HG02943 (cell line): ENCODE measurements around the gene PI16.
"Not testable (repeated sequence)": the region's sequence is repeated elsewhere in the genome, so short reads cannot be mapped to it uniquely, and the experiment has no call there.

Experiments used
- ATAC-seq: cut with Tn5 transposase; IDR thresholded peaks from one replicate; pipeline ENCODE4 v1.9.1; 2021; ENCODE audit warnings: mild to moderate bottlenecking, low read depth, moderate library complexity; ENCODE audit not compliant: unreplicated experiment

The PI16 gene

DNA sequence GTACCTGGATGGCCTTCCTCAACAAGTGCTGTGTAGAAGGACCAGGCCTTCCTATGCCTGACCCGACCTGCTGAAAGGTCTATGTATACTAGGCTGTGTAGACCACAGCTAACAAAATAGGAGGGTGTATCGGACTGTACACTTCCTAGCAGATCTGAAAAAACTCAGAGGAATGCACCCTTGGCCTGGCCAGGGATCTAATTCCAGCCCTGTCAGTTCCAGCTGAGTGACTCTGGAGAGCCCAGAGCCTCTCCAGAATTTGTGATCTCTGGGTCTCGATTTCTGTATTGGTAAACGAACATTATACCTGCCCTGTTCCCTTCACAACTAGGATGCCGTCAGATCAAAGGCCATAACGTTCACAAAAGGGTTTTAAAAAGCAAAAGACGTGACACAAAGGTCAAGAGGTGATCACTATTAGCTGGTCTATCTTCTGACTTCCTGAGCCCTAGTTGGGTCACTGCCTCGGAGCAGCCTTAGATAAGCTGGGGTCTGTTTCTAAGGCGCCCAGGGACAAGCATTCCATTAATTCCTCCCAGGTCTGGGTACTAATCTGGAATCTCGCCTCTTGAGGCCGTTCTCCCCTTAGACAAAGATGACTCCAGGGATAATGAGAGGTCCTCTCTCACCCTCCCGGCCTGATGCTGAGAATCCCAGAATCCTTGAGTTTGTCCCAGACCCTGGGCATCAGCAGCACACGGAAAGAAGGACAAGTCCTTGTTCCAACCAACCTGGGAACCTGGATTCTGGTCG is 17.6 kb downstream of the PI16 start:
- ATAC-seq: no peak

DNA sequence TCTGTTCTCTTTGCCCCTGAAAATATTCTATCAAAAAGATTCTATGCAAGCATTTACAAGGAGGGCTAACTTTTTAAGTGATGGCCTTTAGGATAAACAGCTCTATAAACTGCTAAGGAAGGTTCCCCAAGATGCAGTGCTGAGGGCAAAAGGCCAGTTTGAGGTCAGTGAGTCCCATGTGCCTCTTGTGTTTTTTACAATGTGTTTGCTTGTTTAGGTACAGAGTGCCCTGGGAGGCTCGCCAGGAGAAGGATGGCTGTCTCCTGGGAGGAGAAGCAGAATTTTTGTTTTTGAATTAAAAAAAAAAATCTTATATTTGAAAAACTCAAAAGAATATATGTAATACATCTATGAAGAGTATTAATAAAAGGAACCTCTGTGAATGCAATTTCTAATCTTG is 18.7 kb downstream of the PI16 start:
- ATAC-seq: no peak

DNA sequence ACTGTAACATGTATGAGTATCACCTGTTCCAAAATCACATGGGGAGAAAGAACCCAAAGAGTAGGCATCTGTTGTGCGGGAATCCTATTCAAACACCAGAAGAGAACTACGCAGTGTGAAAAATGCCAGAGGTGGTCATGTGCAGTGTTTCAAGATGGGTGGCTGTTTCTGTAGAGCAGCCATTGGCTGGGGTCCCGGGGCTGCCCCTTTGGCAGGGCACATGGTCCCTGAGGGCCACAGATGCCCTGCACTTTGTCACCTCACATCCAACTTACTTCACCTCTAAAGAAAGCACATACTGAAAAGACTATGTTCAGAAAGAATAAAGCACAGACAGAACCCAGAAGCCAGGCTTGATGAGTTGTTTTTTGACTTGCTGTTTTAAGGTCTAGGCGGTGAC is 19.1 kb downstream of the PI16 start:
- no peak for ATAC-seq

DNA sequence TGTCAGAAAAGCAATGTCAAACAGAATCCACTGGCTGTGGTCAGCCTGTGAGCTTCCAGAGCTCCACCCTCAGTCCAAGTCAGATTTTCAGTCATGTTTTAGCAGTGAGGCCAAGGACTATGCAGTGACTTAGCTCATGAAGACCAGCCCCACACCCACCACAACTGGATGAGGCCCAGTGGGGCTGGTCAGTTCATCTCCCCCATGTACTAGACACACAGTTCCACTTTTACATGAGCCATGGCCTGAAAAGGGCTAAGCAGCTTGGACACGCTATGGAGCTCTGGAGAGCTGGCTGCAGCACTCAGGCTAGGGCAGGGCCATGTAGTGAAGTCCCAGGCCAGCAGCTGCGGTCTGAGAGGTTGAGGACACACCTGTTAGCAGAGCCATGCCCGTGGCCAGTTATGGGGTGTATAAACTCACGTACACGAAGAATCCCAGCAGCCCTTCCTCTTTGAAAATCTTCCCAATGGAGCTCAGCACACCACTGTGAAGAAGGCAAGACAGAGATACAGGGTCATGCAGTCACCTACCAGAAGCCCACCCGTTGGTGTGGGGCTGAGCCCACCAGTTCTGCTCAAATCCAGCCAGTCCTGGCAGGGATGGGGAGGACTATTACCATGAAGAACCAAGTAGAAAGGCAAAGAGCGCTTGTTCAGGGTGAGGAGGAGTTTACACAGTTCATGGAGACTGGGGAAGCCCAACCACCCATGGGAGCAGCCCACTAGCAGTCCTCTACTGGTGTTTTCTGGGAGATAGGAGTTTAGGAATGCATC is 20.9 kb downstream of the PI16 start:
- ATAC-seq: no peak

DNA sequence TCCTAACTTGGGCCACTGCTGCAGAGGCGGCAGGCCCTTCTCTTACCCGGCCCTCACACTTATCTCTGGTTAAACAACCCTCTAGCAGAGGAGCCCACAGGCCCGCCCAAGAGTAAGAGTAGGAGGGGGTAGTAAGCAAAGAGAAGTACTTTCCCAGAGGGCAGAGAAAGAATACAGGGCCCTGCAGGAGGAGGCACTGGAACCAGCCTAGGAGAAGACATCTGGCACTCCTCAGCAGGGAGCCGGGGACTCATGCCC is 21.4 kb downstream of the PI16 start:
- no peak for ATAC-seq

DNA sequence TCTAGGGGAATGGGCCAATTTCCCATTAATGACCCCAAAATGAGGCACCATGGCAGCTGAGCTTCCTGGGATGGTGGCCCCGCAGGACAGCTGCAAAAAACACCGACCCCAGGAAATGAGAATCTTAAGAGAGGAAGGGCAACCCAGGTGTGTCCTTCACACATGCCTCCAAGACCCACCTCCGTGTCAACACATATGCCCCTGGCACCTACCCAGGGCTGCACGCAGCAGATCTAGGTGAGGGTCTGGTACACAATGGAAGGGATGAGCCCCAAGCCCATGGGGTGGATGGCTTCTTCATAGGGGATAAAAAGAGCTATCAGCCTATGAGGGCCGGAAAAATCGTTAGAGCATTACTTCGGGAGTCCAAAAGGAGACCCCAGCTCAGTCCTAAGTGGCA is 22.0 kb downstream of the PI16 start:
- no peak for ATAC-seq

DNA sequence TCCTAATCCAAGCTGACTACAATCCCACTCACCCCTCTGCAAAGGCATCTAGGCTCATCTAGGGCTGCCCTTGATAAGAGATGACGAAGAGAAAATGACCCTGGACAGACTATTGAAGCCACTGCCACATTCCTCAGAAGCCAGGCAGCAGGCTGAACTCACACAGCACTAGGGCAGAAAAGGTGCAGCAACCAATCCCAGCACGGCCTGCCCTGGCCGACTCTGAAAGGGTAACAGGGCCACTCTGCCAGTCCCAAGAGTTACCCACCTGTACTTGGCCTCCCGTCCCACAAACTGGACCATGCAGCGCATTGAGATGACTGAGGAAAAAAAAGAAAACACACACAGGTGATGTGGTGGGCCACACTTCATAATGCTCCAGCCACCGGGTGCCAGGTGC is 22.4 kb downstream of the PI16 start:
- no peak for ATAC-seq

DNA sequence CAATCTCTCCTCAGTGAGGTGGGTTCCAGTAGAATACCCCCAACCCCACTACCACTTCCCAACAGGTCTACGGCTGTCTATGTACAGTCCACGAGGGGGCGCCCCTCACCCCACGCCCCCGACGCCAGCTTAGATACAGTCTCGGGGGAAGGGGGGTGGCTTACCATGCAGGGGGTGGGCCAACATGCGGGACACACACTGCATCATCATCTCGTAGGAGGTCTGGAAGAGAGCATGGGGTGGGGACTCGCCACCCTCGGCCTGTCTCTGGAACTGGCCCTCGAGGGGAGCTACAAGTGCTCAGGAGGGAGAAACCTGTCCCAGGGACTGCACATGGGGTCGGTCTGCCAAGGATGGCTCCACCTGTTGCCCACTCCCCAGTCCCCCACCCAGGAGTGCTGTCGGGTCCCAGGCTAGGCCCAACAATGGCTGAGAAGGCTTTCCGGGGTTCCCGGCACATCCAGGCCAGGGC is 23.0 kb downstream of the PI16 start:
- no peak for ATAC-seq

DNA sequence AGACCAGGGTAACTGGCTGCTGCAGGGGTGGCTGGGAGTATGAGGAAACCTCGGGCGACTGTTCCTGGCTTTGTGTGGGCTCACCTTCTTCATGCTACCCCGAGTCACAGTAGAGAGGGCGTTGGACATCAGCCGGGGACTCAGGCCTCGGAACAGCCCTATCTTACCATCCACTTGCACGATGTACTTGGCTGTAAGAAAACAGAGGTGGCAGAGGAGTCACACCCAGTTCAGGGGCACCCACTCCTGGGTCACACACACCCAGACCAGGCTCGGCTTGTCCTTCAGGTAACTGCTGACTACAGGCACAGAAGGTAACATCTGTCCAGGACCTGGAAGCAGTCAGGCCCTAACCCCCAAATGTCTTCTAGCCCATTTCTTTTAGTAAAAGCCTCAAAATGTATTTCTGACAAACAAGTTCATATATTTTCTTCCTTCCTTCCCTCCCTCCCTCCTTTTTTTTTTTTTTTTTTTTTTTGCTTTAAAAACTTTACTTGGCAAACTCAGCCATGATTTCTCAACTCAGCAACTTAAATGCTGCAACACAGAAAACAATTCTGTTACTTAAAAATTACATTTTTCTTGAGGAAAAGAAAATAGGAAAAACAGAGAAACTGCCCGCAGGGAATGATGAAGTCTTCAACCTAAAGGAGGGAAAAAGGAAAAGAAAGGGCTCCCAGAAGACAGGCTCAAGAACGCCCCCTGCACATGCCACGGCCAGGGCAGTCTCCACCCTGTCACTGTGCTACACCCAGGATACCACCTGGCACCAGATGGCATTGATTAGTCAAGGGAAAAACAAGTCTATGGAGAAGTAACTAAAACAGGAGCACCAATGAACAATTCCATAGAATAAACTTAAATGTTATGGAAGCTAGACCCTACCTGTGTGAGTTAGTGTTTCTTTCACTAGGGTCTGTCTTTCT is 24.1 kb downstream of the PI16 start:
- no peak for ATAC-seq

DNA sequence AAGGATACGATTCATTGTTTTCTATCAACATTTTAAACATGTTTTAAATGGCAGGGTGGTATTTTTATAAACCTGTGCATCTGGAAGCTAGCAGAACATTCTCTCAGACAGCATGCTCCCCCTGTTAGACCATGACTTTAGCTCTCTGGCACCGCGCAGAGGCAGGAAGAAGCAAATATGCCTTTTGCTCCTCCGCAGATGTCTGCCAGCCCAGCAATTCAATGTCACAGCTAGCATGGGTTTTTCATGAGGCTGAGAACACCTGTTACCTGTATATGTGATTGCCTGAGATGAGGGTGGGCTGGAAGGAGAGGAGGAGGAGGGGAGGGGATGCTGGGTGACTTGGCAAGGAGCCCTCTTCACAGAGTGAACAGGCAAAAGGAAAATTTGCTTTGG is 24.8 kb downstream of the PI16 start:
- ATAC-seq: no peak

DNA sequence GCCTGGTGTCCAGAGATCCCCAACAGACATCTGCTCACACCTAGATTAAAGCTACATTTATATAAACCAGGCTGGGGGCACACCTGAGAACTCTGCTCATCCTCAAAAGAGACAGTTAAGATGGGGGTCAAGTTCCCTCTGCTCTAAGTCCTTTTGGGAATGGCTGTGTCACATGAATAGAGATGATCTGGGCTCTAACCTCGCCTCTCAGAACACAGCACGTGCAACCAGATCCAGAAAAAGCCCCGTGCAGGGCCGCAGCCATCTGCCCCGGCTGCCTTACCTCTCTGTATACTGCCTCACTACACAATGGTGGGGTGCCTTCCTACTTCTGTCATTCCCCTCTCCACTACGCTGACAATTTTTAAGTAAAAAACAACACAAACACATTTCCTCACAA is 25.6 kb downstream of the PI16 start:
- no peak for ATAC-seq

DNA sequence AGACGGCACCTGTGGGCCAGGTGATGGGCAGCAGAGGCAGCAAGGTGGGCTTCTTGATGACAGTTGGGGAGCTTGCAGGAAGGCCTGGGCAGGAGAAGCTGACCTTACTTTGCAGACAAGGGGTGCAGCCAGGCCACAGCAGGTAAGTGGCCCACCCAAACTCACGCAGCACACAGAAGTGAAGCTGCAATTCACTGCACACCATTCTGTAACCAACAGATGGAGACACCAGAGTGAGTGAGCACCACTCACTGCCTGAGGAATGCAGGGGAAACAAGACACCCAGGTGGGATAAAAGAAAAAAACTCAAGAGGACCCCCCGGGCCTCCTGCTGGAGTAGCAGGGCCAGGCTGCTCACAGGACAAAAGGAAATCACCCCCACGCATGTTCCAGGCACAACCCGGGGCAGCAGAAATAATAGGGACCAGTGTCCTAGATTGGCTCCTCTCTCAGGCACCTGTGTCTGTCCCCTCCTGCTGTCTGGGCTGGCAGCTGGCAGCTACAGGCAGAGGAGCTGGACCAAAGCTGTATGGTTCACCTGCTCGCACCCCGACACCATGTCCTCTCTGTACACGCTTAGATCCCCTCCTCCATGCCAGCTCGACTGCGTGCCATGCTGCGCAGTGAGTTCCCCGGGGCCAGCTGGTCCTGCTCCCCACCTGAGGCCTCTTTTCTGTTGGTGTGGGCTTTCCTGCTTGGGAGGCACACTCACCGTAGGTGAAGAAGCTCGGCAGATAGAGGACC is 26.5 kb downstream of the PI16 start:
- ATAC-seq: no peak

DNA sequence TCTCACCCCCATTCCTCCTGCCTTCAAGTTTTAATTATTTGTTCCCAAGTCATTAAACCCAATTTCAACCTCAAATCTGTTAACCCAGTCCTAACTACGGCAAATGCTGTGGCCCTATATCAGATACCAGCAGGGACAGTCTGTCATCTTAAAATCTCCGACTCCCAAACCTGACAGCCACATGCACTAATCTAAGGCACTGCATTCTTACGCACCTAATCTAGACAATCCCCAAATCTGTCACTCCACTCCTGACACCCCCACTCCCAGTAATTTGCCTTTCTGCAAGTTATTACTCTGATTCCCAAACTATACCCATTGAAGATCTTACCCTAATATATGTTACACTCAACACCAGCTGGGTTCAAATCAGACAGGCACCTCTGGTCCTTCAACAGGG is 29.0 kb downstream of the PI16 start:
- ATAC-seq: no peak

DNA sequence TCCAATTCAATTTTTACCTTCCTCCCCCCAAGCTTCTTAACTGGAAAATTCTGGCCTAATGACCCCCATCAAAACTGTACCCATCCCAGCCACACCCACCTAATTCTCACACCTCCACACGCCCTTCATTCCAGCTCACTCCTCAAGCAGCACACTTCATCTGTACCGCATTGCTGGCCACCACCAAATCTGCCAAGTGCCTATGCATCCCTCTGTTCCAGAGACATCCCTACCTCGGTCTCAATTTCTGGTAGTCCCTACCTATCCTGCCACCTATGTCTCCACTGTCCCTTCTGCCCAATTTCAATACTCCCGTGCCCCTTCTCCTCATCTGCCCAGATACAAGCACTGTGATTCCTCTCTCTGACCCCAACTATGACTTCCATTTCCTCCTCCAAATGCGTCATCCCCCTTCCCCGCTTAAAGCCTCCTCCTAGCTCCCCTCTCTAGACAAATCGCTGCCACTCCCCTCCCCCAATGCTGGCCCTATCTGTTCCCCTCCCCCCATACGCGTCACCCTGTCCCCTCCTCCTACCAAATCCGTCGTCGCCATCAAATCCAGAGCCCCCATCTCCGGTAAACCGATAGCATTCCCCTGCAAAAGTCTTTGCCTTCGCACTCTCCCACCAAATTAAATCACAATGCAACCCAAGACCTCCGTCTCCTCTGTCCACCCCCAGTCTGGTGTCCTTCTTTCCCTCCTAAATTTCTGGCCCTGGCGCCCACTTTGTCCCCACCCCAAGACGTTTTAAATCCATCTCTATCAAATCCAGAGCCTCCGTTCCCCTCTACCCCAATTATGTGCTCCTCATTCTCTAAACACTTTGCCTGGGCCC is 30.3 kb downstream of the PI16 start:
- no peak for ATAC-seq

DNA sequence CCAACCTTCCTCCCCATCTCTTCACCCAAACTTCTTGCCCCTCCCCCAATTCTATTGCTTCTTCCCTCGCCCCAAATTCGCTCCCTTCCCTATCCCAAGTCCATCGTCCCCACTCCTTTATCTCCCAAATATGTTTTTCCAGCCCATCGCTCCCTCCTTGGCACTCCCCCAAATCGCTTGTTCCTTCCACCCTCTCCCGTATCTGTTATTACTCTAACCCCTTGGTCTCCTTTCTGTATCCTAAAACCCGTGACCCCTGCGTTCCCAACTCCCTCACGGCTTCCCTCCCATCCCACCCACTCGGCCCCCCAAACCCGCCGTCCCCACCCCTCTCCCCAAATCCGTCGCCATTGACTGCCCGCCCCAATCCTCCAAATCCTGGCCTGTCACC is 30.9 kb downstream of the PI16 start:
- ATAC-seq: no peak

DNA sequence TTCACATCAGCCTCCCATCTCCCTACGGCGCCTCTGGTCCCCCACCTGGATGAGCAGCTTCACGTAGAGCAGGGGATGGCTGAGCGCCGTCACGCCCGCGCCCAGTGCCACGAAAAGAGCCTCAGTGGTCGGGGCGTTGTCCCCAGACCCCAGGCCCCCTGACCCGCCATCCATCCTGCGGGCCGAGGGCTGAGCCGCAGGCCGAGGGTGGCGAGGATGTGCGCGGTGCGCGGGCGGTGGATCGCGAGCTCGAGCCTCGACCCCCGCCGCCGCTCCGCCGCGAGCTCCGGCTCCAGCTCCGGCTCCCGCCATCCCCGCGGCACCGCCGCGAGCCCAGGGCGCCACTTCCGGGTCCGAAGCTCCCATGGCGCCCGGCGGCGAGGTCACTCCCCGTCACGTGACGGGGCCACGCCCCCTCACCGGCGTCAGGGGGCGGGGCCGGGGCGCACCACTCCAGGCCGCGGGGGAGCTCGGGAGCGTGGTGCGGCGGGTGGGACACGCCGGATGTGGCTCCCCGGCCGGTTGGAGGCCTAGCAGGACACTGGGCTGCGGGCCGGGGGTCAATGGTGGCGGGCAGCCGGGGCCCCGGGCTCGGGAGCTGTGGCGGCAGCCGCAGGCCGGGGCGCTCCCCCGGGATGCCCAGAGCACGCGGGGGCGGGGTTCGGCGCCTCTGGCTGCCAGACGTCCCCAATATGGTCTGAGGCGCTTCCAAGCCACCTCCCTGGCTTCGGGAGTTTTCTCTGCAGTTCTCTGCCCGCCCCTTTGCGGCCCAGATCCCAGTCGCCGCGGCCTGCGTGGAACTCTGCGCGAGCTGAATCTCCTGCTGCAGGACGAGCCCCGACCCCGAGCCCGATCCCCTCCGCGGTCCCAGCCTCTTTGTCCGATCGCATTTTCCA is 31.5 kb downstream of the PI16 start, which contains the start of gene MTCH1:
Gene MTCH1 (minus strand): TSS at position 389 of the 896 bp plus-strand sequence. CDS start 23 bp downstream, at position 366.
- peak; percentile 67 for ATAC-seq

DNA sequence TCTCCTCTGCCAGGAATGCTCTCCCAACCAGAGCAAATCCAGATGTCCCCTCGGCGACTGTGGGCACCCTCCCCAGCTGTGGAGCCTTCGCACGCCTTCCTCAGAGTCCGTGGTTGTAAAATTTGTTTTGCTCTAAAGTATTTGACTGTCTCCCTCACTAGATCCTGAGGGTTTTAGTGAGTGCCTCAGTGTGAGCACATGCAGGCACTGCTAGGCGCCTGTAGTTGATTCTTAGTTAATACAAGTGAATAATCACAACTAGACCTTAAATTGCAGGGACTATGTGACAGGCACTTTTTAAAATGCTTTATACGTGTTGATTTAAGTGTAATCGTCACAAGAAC is 32.1 kb downstream of the PI16 start:
- ATAC-seq: no peak

DNA sequence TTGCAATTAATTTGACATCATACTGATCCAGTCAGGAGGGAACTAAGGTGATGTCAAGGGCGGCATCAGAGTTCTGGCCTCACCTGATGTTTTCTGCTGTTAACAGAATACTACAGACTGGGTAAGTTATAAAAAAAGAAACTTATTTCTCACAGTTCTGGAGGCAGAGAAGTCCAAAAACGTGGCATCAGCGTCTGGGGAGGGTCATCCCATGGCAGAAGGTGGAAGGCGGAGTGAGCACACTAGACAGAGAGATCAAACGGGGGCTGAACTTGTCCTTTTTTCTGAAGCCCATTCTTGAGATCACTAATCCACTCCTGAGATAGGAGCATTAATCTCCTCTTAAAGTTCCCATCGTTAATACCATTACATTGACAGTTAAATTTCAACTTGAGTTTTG is 34.7 kb downstream of the PI16 start:
- no peak for ATAC-seq

DNA sequence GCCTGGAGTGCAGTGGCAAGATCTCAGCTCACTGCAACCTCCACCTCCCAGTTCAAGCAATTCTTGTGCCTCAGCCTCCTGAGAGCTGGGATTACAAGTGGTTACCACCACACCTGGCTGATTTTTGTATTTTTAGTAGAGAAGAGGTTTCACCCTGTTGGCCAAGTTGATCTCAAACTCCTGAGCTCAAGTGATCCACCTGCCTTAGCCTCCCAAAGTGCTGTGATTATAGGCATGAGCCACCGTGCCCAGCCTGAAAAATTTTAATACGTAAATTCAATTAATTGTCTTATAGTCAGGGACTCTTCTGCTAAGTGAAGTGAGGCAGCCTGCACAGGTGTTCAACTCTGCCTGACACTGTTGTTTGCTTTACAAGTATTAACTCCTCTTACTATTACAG is 35.9 kb downstream of the PI16 start:
- not testable (repeated sequence) for ATAC-seq
